ENCODE results near the gene GAGE13. TPM values are rescaled to one million over a fixed set of nuclear protein-coding genes. Genes with fewer than 3 reads are reported as not detected.
"Not testable (repeated sequence)": the region's sequence is repeated elsewhere in the genome, so short reads cannot be mapped to it uniquely, and the experiment has no call there.

The GAGE13 gene
- not detected for polyA plus RNA-seq (2013)

- CTCF ChIA-PET; H3K9me3 ChIP-seq (ENCODE audit: control extremely low read depth in 1 of 5, control insufficient read depth in 4 of 5, insufficient read depth in 2 of 5, low read depth in 1 of 5, low read length in 4 of 5); DNase-seq; H3K27me3 ChIP-seq (replicated peaks in 2 of 5; ENCODE audit: control insufficient read depth in 4 of 5, insufficient read depth in 5 of 5, low read length in 4 of 5); H3K36me3 ChIP-seq (ENCODE audit: control insufficient read depth in 4 of 4, insufficient read depth in 4 of 4, low read length in 3 of 4); H3K4me3 ChIP-seq (ENCODE audit: control insufficient read depth in 1 of 7, extremely low read depth in 1 of 7, insufficient read depth in 4 of 7, low read depth in 2 of 7, low read length in 6 of 7); H3K4me1 ChIP-seq (ENCODE audit: control extremely low read depth in 1 of 4, control insufficient read depth in 4 of 4, insufficient read depth in 4 of 4, low read length in 3 of 4); H3K27ac ChIP-seq (ENCODE audit: insufficient read depth in 1 of 2, low read depth in 1 of 2, low read length in 2 of 2, poor library complexity in 1 of 2, severe bottlenecking in 2 of 2); POLR2A ChIA-PET: not testable (repeated sequence)
- WGBS (ENCODE audit: insufficient coverage) = no CpG with 5 or more reads among the region's 16 CpGs
Observed at GRCh38 chrX:49331282-49331681, at the start of gene GAGE13. GAGE13 (plus strand) TSS chrX:49331582; CDS start chrX:49332738, 1,156 bp downstream.

- DNase-seq = no peak
- H3K36me3 ChIP-seq (ENCODE audit: control insufficient read depth in 4 of 4, insufficient read depth in 4 of 4, low read length in 3 of 4) = peaks cover 0 to 3% (median under 1%) of the 10 kb centered on the region in 4 experiments
- H3K27me3 ChIP-seq (replicated peaks in 2 of 5; ENCODE audit: control insufficient read depth in 4 of 5, insufficient read depth in 5 of 5, low read length in 4 of 5) = peaks cover 0 to 6% (median 0%) of the 10 kb centered on the region in 5 experiments
- WGBS (ENCODE audit: insufficient coverage) = 79% methylated on average over 7 of the region's 11 CpGs
- H3K27ac ChIP-seq (ENCODE audit: insufficient read depth in 1 of 2, low read depth in 1 of 2, low read length in 2 of 2, poor library complexity in 1 of 2, severe bottlenecking in 2 of 2) = no peak overlapping the region
- ChIA-PET POLR2A (no interaction called here), CTCF (interaction anchor here (2.6 kb wide), 1 partner anchor 9 kb away, joined by 8 read pairs; no protein-coding TSS in a partner anchor)
- H3K4me3 ChIP-seq (ENCODE audit: control insufficient read depth in 1 of 7, extremely low read depth in 1 of 7, insufficient read depth in 4 of 7, low read depth in 2 of 7, low read length in 6 of 7) = no peak overlapping the region
- no peaks in the 10 kb centered on the region for H3K9me3 ChIP-seq (ENCODE audit: control extremely low read depth in 1 of 5, control insufficient read depth in 4 of 5, insufficient read depth in 2 of 5, low read depth in 1 of 5, low read length in 4 of 5)
- H3K4me1 ChIP-seq (ENCODE audit: control extremely low read depth in 1 of 4, control insufficient read depth in 4 of 4, insufficient read depth in 4 of 4, low read length in 3 of 4) = peaks cover 0 to 2% (median 0%) of the 10 kb centered on the region in 4 experiments
Observed at GRCh38 chrX:49282647-49283011, 48.8 kb upstream of the GAGE13 start.

- H3K27ac ChIP-seq (ENCODE audit: insufficient read depth in 1 of 2, low read depth in 1 of 2, low read length in 2 of 2, poor library complexity in 1 of 2, severe bottlenecking in 2 of 2) = no peak overlapping the region
- H3K9me3 ChIP-seq (ENCODE audit: control extremely low read depth in 1 of 5, control insufficient read depth in 4 of 5, insufficient read depth in 2 of 5, low read depth in 1 of 5, low read length in 4 of 5) = no peaks in the 10 kb centered on the region
- WGBS (ENCODE audit: insufficient coverage) = 66% methylated on average over 2 of the region's 3 CpGs
- POLR2A ChIA-PET = no interaction called here
- peaks cover 0 to 3% (median 0%) of the 10 kb centered on the region in 4 experiments for H3K4me1 ChIP-seq (ENCODE audit: control extremely low read depth in 1 of 4, control insufficient read depth in 4 of 4, insufficient read depth in 4 of 4, low read length in 3 of 4)
- peaks cover 0 to 6% (median 0%) of the 10 kb centered on the region in 5 experiments for H3K27me3 ChIP-seq (replicated peaks in 2 of 5; ENCODE audit: control insufficient read depth in 4 of 5, insufficient read depth in 5 of 5, low read length in 4 of 5)
- DNase-seq = no peak
- no peak overlapping the region for H3K4me3 ChIP-seq (ENCODE audit: control insufficient read depth in 1 of 7, extremely low read depth in 1 of 7, insufficient read depth in 4 of 7, low read depth in 2 of 7, low read length in 6 of 7)
- CTCF ChIA-PET = interaction anchor here (1.1 kb wide), 1 partner anchor 11 kb away, joined by 3 read pairs; no protein-coding TSS in a partner anchor
- H3K36me3 ChIP-seq (ENCODE audit: control insufficient read depth in 4 of 4, insufficient read depth in 4 of 4, low read length in 3 of 4) = peaks cover 0 to 3% (median under 1%) of the 10 kb centered on the region in 4 experiments
Observed at GRCh38 chrX:49284212-49284611, 47.2 kb upstream of the GAGE13 start.

- H3K4me1 ChIP-seq (ENCODE audit: control extremely low read depth in 1 of 4, control insufficient read depth in 4 of 4, insufficient read depth in 4 of 4, low read length in 3 of 4) = peaks cover 0 to 3% (median 0%) of the 10 kb centered on the region in 4 experiments
- H3K36me3 ChIP-seq (ENCODE audit: control insufficient read depth in 4 of 4, insufficient read depth in 4 of 4, low read length in 3 of 4) = peaks cover 0 to 3% (median under 1%) of the 10 kb centered on the region in 4 experiments
- no peak overlapping the region for H3K4me3 ChIP-seq (ENCODE audit: control insufficient read depth in 1 of 7, extremely low read depth in 1 of 7, insufficient read depth in 4 of 7, low read depth in 2 of 7, low read length in 6 of 7)
- WGBS (ENCODE audit: insufficient coverage) = 93% methylated on average over 18 of the region's 18 CpGs
- no peaks in the 10 kb centered on the region for H3K9me3 ChIP-seq (ENCODE audit: control extremely low read depth in 1 of 5, control insufficient read depth in 4 of 5, insufficient read depth in 2 of 5, low read depth in 1 of 5, low read length in 4 of 5)
- peaks cover 0 to 6% (median 0%) of the 10 kb centered on the region in 5 experiments for H3K27me3 ChIP-seq (replicated peaks in 2 of 5; ENCODE audit: control insufficient read depth in 4 of 5, insufficient read depth in 5 of 5, low read length in 4 of 5)
- ChIA-PET POLR2A (no interaction called here), CTCF (no interaction called here)
- DNase-seq = no peak
- no peak overlapping the region for H3K27ac ChIP-seq (ENCODE audit: insufficient read depth in 1 of 2, low read depth in 1 of 2, low read length in 2 of 2, poor library complexity in 1 of 2, severe bottlenecking in 2 of 2)
Observed at GRCh38 chrX:49286136-49286535, 45.2 kb upstream of the GAGE13 start.

- peaks cover 0 to 3% (median under 1%) of the 10 kb centered on the region in 4 experiments for H3K36me3 ChIP-seq (ENCODE audit: control insufficient read depth in 4 of 4, insufficient read depth in 4 of 4, low read length in 3 of 4)
- no peak for DNase-seq
- 51% methylated on average over 2 of the region's 4 CpGs for WGBS (ENCODE audit: insufficient coverage)
- no peak overlapping the region for H3K27ac ChIP-seq (ENCODE audit: insufficient read depth in 1 of 2, low read depth in 1 of 2, low read length in 2 of 2, poor library complexity in 1 of 2, severe bottlenecking in 2 of 2)
- no peak overlapping the region for H3K4me3 ChIP-seq (ENCODE audit: control insufficient read depth in 1 of 7, extremely low read depth in 1 of 7, insufficient read depth in 4 of 7, low read depth in 2 of 7, low read length in 6 of 7)
- ChIA-PET CTCF (interaction anchor here (0.9 kb wide), 1 partner anchor 468 kb away, joined by 3 read pairs; no protein-coding TSS in a partner anchor), POLR2A (no interaction called here)
- H3K4me1 ChIP-seq (ENCODE audit: control extremely low read depth in 1 of 4, control insufficient read depth in 4 of 4, insufficient read depth in 4 of 4, low read length in 3 of 4) = peaks cover 0 to 3% (median 0%) of the 10 kb centered on the region in 4 experiments
- H3K27me3 ChIP-seq (replicated peaks in 2 of 5; ENCODE audit: control insufficient read depth in 4 of 5, insufficient read depth in 5 of 5, low read length in 4 of 5) = peaks cover 0 to 6% (median 0%) of the 10 kb centered on the region in 5 experiments
- no peaks in the 10 kb centered on the region for H3K9me3 ChIP-seq (ENCODE audit: control extremely low read depth in 1 of 5, control insufficient read depth in 4 of 5, insufficient read depth in 2 of 5, low read depth in 1 of 5, low read length in 4 of 5)
Observed at GRCh38 chrX:49286581-49286980, 44.8 kb upstream of the GAGE13 start.

GRCh38 chrX:49287665-49288064 lies 43.7 kb upstream of the GAGE13 start:
- ChIA-PET CTCF (interaction anchor here (0.9 kb wide), 1 partner anchor 467 kb away, joined by 3 read pairs; no protein-coding TSS in a partner anchor), POLR2A (no interaction called here)
- H3K36me3 ChIP-seq (ENCODE audit: control insufficient read depth in 4 of 4, insufficient read depth in 4 of 4, low read length in 3 of 4) = peaks cover 0 to 3% (median under 1%) of the 10 kb centered on the region in 4 experiments
- no CpG with 5 or more reads among the region's 1 CpG for WGBS (ENCODE audit: insufficient coverage)
- DNase-seq = peak in 2 of 3 donors; percentile 42 to 62
- H3K4me3 ChIP-seq (ENCODE audit: control insufficient read depth in 1 of 7, extremely low read depth in 1 of 7, insufficient read depth in 4 of 7, low read depth in 2 of 7, low read length in 6 of 7) = no peak overlapping the region
- H3K27ac ChIP-seq (ENCODE audit: insufficient read depth in 1 of 2, low read depth in 1 of 2, low read length in 2 of 2, poor library complexity in 1 of 2, severe bottlenecking in 2 of 2) = no peak overlapping the region
- peaks cover 0 to 6% (median 0%) of the 10 kb centered on the region in 5 experiments for H3K27me3 ChIP-seq (replicated peaks in 2 of 5; ENCODE audit: control insufficient read depth in 4 of 5, insufficient read depth in 5 of 5, low read length in 4 of 5)
- H3K4me1 ChIP-seq (ENCODE audit: control extremely low read depth in 1 of 4, control insufficient read depth in 4 of 4, insufficient read depth in 4 of 4, low read length in 3 of 4) = peaks cover 0 to 6% (median 2%) of the 10 kb centered on the region in 4 experiments
- H3K9me3 ChIP-seq (ENCODE audit: control extremely low read depth in 1 of 5, control insufficient read depth in 4 of 5, insufficient read depth in 2 of 5, low read depth in 1 of 5, low read length in 4 of 5) = no peaks in the 10 kb centered on the region

GRCh38 chrX:49290215-49290614 lies 41.2 kb upstream of the GAGE13 start:
- CTCF ChIA-PET = interaction anchor here (0.8 to 2.0 kb wide), 2 partner anchors 548 to 785 kb away, joined by 3 to 4 read pairs; no protein-coding TSS in a partner anchor
- WGBS (ENCODE audit: insufficient coverage) = 78% methylated on average over 7 of the region's 7 CpGs

More at GRCh38 chrX:49290215-49290614, 41.2 kb upstream of the GAGE13 start:
- Histone ChIP-seq H3K27ac (ENCODE audit: insufficient read depth in 1 of 2, low read depth in 1 of 2, low read length in 2 of 2, poor library complexity in 1 of 2, severe bottlenecking in 2 of 2) (no peak overlapping the region), H3K9me3 (ENCODE audit: control extremely low read depth in 1 of 5, control insufficient read depth in 4 of 5, insufficient read depth in 2 of 5, low read depth in 1 of 5, low read length in 4 of 5) (no peaks in the 10 kb centered on the region), H3K36me3 (ENCODE audit: control insufficient read depth in 4 of 4, insufficient read depth in 4 of 4, low read length in 3 of 4) (peaks cover 0 to 3% (median 0%) of the 10 kb centered on the region in 4 experiments), H3K4me3 (ENCODE audit: control insufficient read depth in 1 of 7, extremely low read depth in 1 of 7, insufficient read depth in 4 of 7, low read depth in 2 of 7, low read length in 6 of 7) (no peak overlapping the region), H3K27me3 (replicated peaks in 2 of 5; ENCODE audit: control insufficient read depth in 4 of 5, insufficient read depth in 5 of 5, low read length in 4 of 5) (peaks cover 0 to 6% (median 0%) of the 10 kb centered on the region in 5 experiments), H3K4me1 (ENCODE audit: control extremely low read depth in 1 of 4, control insufficient read depth in 4 of 4, insufficient read depth in 4 of 4, low read length in 3 of 4) (peaks cover 0 to 6% (median 2%) of the 10 kb centered on the region in 4 experiments)
- POLR2A ChIA-PET = no interaction called here
- no peak for DNase-seq

Measured in common myeloid progenitor, CD34-positive (primary cell).